GM19328 (cell line): ENCODE data around the gene ARRDC2.
A peak's percentile ranks its signal among the peaks of the same experiment; 100 is the strongest.
"Not testable (repeated sequence)": the region's sequence is repeated elsewhere in the genome, so short reads cannot be mapped to it uniquely, and the experiment has no call there.

Source experiments
- ATAC-seq: cut with Tn5 transposase; IDR thresholded peaks from one replicate; pipeline ENCODE4 v1.9.1; 2021; ENCODE audit warnings: mild to moderate bottlenecking, moderate library complexity; ENCODE audit not compliant: unreplicated experiment

The ARRDC2 gene

GRCh38 chr19:18016209-18016910, 8.4 kb downstream of the ARRDC2 start:
- ATAC-seq = no peak

GRCh38 chr19:18017275-18018083, 9.5 kb downstream of the ARRDC2 start:
- no peak for ATAC-seq

- ATAC-seq = no peak
Observed at GRCh38 chr19:18020212-18021085, 12.5 kb downstream of the ARRDC2 start.

GRCh38 chr19:18021121-18021755, 13.3 kb downstream of the ARRDC2 start:
- ATAC-seq = no peak

GRCh38 chr19:18023622-18024251, 15.8 kb downstream of the ARRDC2 start:
- ATAC-seq = no peak

GRCh38 chr19:18027151-18027550, 19.2 kb downstream of the ARRDC2 start:
- no peak for ATAC-seq

- no peak for ATAC-seq
Observed at GRCh38 chr19:18029617-18030338, 21.8 kb downstream of the ARRDC2 start.

GRCh38 chr19:18031401-18031800, 23.4 kb downstream of the ARRDC2 start:
- not testable (repeated sequence) for ATAC-seq

- not testable (repeated sequence) for ATAC-seq
Observed at GRCh38 chr19:18032102-18032501, 24.1 kb downstream of the ARRDC2 start.

- no peak for ATAC-seq
Observed at GRCh38 chr19:18041054-18041453, 33.1 kb downstream of the ARRDC2 start.

- no peak for ATAC-seq
Observed at GRCh38 chr19:18043676-18044075, 35.7 kb downstream of the ARRDC2 start.

GRCh38 chr19:18044825-18045304, 36.9 kb downstream of the ARRDC2 start:
- ATAC-seq = peak; percentile 80

- ATAC-seq = no peak
Observed at GRCh38 chr19:18045307-18046050, 37.5 kb downstream of the ARRDC2 start.

GRCh38 chr19:18046059-18046718, 38.2 kb downstream of the ARRDC2 start:
- no peak for ATAC-seq

- no peak for ATAC-seq
Observed at GRCh38 chr19:18049385-18049784, 41.4 kb downstream of the ARRDC2 start.

GRCh38 chr19:18051887-18052286, 43.9 kb downstream of the ARRDC2 start:
- no peak for ATAC-seq

GRCh38 chr19:18053576-18054219, 45.7 kb downstream of the ARRDC2 start:
- no peak for ATAC-seq

- ATAC-seq = no peak
Observed at GRCh38 chr19:18055967-18056366, 48.0 kb downstream of the ARRDC2 start.
